Measurements from ENCODE around the gene C11orf21. TPM values are rescaled to one million over a fixed set of nuclear protein-coding genes. Genes with fewer than 3 reads are reported as not detected.

Gene C11orf21
- total and polyA plus RNA-seq, 2 of the 8 experiments (the other 6 are each of a cell fraction or from before 2014, with no cell fraction given): not detected

- TF ChIP-seq USF2 (IDR thresholded peaks at IDR 0.05; ENCODE audit: low read length) (no peak), GABPA (IDR thresholded peaks at IDR 0.05; ENCODE audit: borderline replicate concordance, insufficient read depth, low read length) (no peak), CEBPB (IDR thresholded peaks at IDR 0.05; ENCODE audit: low read depth, low read length) (no peak)
These were observed 1.3 kb upstream of the C11orf21 start (continued) for GRCh38 chr11:2302896-2303626.

Data from H1 (cell line).